NOMO-1 treated with dmso at 0.1 percent for 144 hours (cell line): ENCODE results near the gene PRDM16.

Experiments
- DNase-seq: peaks from one replicate; lab custom pipeline; 2025; ENCODE audit not compliant: unreplicated experiment; lab: John Stamatoyannopoulos, UW

Gene PRDM16

GRCh38 chr1:3436451-3436850, 367.4 kb downstream of the PRDM16 start:
- no peak for DNase-seq

GRCh38 chr1:3436901-3437300, 367.9 kb downstream of the PRDM16 start:
- no peak for DNase-seq

GRCh38 chr1:3438661-3439180, 369.7 kb downstream of the PRDM16 start:
- DNase-seq = no peak

GRCh38 chr1:3439346-3440299, 370.6 kb downstream of the PRDM16 start:
- DNase-seq = no peak

GRCh38 chr1:3440300-3440681, 371.3 kb downstream of the PRDM16 start:
- DNase-seq = no peak

- DNase-seq = no peak
These were observed 371.9 kb downstream of the PRDM16 start for GRCh38 chr1:3440711-3441409.

GRCh38 chr1:3441410-3441847, 372.4 kb downstream of the PRDM16 start:
- DNase-seq = no peak

- no peak for DNase-seq
These were observed 372.9 kb downstream of the PRDM16 start for GRCh38 chr1:3441880-3442279.

- DNase-seq = no peak
These were observed 373.3 kb downstream of the PRDM16 start for GRCh38 chr1:3442331-3442730.

- DNase-seq = no peak
These were observed 373.9 kb downstream of the PRDM16 start for GRCh38 chr1:3442901-3443300.

- DNase-seq = no peak
These were observed 374.8 kb downstream of the PRDM16 start for GRCh38 chr1:3443807-3444206.

- DNase-seq = no peak
These were observed 375.3 kb downstream of the PRDM16 start for GRCh38 chr1:3444298-3444697.

GRCh38 chr1:3444736-3445135, 375.7 kb downstream of the PRDM16 start:
- DNase-seq = no peak

- no peak for DNase-seq
These were observed 381.3 kb downstream of the PRDM16 start for GRCh38 chr1:3450202-3450863.

- DNase-seq = no peak
These were observed 382.0 kb downstream of the PRDM16 start for GRCh38 chr1:3450983-3451382.

GRCh38 chr1:3451994-3452865, 383.2 kb downstream of the PRDM16 start:
- DNase-seq = no peak

- DNase-seq = no peak
These were observed 383.8 kb downstream of the PRDM16 start for GRCh38 chr1:3452866-3453175.

- DNase-seq = no peak
These were observed 384.3 kb downstream of the PRDM16 start for GRCh38 chr1:3453203-3453761.

GRCh38 chr1:3453891-3454810, 385.1 kb downstream of the PRDM16 start, which contains the start of gene ARHGEF16:
Gene ARHGEF16 (plus strand): TSS chr1:3454665. CDS start chr1:3463085, 8,420 bp downstream.
- no peak for DNase-seq
